Mucosa of gallbladder (tissue), 1 donor: ENCODE results near the gene LILRB5. TPM values are rescaled to one million over a fixed set of nuclear protein-coding genes. Genes with fewer than 3 reads are reported as not detected.
"Not testable (repeated sequence)": the region's sequence is repeated elsewhere in the genome, so short reads cannot be mapped to it uniquely, and the experiment has no call there.

Experiments used
- DNase-seq: peaks from one replicate; pipeline ENCODE4 v3.0.0-alpha.2; 2020; ENCODE audit warnings: low spot score
- total RNA-seq: library from RNA; stranded (reverse); gene quantifications from one replicate; pipeline ENCODE4 v1.2.1, GENCODE V29; 2021
- donor health status: DM: no; HTN: no; CAD: no.

LILRB5 gene
- 6.5 TPM for total RNA-seq

- no peak for DNase-seq
Measured at GRCh38 chr19:54257116-54257480, at the start of gene LILRB5. Gene LILRB5, minus strand, starts transcription at chr19:54257273. Its CDS starts 80 bp downstream, at chr19:54257193.

GRCh38 chr19:54305141-54305540, 48.1 kb upstream of the LILRB5 start:
- DNase-seq = no peak

GRCh38 chr19:54302257-54302656, 45.2 kb upstream of the LILRB5 start:
- DNase-seq = no peak

- no peak for DNase-seq
Measured at GRCh38 chr19:54299515-54299914, 42.4 kb upstream of the LILRB5 start.

GRCh38 chr19:54299126-54299498, 42.0 kb upstream of the LILRB5 start:
- DNase-seq = no peak

GRCh38 chr19:54298357-54299125, 41.5 kb upstream of the LILRB5 start:
- DNase-seq = no peak

- no peak for DNase-seq
Measured at GRCh38 chr19:54297759-54298305, 40.8 kb upstream of the LILRB5 start.

- no peak for DNase-seq
Measured at GRCh38 chr19:54294539-54294938, 37.5 kb upstream of the LILRB5 start.

DNA sequence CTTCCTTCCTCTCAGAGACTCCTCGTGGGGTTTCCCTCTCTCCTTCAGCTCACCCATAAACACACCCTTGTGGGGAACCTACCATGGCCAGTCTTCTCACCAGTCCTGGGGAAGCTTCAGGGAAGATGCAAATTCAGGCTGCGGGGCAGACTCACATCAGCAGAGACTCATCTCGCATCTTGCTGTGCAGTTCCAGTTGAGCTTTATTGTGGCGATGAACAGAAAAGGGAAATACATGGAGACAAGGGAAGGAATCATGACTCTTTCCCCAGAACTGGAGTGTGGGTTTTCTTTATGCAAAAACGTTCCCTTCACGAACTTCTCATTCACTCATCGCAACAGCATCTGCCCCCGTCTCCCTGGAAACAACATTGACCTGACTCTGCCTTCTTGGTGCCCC, 32.1 kb upstream of the LILRB5 start:
- DNase-seq = not testable (repeated sequence)

DNA sequence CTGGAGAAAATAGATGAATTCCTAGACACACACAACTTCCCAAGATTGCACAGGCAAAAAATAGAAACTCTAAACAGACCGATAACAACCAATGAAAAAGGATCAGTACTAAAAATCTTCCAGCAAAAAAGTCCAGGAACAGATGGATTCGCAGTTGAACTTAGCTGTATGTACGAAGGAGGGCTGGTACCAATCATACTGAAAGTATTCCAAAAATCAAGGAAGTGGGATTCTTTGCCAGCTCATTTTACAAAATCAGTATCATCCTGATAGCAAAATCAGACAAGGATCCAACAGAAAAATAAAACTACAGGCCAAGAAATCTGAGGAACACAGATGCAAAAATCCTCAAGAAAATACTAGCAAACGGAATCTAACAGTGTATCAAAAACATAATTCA, 30.4 kb upstream of the LILRB5 start:
- no peak for DNase-seq

DNA sequence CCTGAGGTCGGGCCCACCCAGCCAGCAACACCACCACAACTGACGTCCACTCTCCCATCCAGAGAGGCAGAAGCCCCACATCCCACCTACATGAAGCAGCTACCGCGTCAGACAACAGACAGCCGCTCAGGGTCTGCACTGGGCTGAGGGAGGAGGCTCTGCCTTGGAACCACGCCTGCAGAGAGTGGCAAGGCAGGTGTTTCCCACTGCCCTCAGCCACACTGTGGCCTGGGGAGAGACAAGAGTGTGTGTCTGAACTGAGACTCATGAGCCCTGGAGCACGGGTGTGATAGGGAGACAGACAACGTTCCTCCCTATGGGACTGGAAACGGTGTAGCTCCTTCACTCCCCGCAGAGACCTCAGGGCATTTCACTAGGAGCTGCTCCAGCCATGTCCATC, 29.2 kb upstream of the LILRB5 start:
- DNase-seq = not testable (repeated sequence)

GRCh38 chr19:54285427-54286056, 28.5 kb upstream of the LILRB5 start:
- DNase-seq = not testable (repeated sequence)

DNA sequence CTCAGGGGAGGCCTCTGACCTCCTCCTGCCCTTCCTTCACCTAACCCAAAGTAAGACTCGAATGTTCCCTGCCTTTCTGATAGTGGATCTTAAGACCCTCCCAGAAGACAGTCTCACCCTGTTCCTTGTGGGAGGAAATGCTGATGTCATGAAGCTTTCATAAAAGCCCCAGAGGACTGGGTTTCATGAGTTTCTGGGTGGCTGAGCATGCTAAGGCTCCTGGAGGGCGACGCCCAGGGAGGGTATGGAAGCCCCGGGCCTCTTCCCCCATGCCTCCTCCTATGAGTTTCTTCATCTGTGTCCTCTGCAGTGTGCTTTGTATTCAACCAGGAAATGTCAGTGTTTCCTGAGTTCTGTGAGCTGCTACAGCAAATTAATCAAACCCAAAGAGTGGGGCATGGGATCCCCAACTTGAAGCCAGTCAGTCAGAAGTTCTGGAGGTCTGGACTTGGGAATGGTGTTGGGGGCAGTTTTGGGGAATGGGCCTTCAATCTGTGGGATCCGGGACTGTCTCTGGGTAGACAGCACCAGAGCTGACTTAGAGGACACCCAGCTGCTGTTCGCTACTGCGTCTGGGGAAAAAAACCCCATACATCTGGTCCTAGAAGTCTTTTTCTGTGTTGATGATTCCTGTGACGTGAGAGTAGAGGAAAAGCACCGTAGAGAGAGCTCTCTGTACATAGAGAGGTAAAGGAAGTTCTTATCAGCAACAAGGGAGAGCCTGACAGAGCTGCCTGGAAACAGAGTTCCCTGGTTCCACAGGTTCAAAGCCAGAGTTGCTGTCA, 25.8 kb upstream of the LILRB5 start:
- no peak for DNase-seq

DNA sequence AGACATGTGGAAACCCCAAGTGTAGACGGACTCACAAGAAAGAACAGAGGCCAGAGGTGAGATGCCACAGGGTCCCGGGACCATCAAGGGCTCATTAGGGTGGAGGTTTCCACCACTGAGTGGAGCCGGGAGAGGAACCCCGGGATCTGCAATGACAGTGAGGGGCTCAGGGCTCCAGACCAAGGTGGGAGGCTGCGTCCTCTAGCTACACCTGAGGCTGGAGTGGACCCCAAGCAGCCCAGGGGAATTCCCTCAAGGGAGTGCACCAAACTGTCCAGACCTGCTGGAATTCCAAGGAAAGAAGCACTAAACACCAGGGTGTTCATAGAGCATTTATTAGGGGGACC, 24.6 kb upstream of the LILRB5 start:
- DNase-seq = not testable (repeated sequence)

GRCh38 chr19:54281007-54281728, 24.1 kb upstream of the LILRB5 start, which contains the start of gene LILRB2:
Gene LILRB2, minus strand, starts transcription at chr19:54281110. Its CDS starts 614 bp downstream, at chr19:54280496.
- DNase-seq = no peak

DNA sequence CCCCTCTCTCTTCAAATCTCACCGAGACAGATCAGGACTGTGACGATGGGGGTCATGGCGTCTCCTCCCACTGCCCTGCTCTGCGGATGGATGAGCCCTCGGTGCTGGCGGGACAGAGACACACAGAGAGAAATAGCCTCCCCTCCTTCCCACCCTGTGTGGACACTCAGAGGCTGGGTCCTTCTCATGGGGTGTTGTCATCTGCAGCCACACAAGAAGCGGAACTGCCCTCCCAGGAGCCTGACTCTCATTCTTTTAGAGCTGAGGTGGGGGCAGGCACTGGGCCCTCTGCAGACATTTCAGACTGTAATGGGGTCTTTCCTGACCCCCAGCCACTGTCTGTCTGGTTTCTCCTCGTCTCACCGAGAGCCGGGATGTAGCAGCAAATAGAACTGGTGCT, 23.4 kb upstream of the LILRB5 start:
- not testable (repeated sequence) for DNase-seq

DNA sequence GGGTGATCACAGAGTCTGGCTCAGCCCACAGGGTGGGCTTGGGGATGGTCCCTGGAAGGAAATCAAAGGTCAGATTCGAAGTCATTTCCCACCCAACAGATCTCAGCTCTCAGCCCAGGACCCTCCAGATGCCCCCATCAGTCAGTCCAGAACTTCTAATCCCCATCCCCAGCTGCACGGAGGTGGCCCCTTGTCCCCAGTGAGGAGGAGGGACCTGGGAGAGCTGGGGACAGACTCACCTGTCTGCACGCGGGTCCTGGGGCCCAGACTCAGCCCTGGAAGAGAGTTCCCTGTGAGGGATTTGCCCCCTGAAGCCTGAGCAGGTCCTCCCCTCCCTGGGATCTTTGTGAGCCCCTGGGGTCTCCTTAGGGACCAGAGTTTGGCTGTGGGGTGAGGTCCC, 23.0 kb upstream of the LILRB5 start:
- DNase-seq = not testable (repeated sequence)

DNA sequence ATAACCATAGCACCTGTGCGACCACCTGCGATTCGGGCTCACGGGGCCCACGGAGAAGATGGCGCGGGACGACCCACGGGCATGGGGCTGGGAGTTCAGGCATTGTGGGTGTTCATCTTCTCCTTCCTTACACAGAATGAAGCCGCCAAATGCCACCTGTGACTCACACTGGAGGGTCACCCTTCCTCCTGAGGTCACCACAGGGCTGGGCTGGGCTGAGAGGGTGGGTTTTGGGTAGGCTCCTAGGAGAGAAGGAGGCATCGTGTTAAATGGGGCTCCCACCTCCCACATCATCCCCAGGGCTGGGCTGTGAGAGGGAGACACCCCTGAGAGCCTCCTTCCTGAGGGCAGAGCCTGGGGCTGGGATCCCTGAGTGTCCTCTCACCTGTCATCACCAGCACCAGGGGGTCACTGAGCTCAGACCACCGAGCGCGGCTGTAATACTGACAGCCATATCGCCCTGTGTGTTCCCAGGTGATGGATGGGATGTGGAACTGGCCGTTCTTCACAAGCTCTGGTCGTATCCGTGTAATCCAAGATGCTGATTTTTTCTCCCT, 22.4 kb upstream of the LILRB5 start:
- DNase-seq = no peak

DNA sequence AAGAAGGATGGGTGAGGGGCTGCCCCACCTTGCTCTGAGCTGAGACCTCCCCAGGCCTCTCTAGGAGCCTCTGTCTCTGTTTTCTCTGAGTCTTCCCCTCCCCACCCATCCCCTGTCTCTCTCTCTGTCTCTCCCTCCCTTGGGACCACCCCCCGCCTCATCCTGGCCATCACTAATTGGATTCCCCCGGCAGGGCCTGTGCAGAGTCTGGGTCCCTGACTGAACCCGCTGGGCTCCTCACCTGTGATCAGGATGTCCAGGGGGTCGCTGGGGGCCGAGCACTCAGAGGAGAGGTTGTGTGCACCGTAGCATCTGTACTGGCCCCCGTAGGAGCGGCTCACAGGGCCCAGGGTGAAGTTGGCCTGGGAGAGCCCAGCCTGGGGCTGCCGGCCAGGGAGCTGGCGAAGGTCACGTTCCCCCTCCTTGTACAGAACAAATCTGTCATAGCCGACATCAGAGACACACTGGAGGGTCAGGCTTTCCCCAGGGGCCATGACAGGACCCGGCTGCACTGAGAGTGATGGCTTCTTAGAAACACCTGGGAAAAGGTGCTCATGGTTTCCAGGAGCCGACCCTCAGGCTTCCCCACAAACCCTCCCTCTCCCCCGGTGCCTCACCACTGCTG, 21.6 kb upstream of the LILRB5 start:
- DNase-seq = not testable (repeated sequence)

- DNase-seq = not testable (repeated sequence)
Measured at GRCh38 chr19:54278056-54278455, 21.0 kb upstream of the LILRB5 start.

DNA sequence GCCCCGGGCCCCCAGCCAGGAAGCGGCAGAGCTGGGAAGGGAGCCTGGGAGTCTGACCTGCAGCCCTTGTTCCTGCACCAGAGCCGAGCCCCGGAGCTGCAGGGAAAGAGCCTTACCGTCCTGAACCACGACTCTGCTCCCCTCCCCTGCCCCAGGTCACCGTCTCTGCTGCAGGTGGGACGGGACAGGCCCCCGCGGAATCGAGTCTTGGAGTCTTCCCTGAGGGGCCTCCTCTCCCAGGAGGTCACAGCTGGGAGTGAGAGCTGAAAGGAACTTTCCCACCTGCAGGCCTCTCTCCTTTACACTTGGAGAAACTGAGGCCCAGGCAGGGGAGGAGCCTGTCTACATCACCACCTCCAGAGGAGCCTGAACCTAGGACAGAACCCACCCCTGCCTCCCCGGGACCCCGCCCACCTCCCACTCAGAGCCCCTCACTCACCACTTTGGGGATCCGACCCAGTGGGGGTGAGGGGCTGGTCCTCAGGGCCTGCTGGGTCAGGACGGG, 20.1 kb upstream of the LILRB5 start:
- DNase-seq = not testable (repeated sequence)
